ENCODE results near the gene ADCY9.
A peak's percentile ranks its signal among the peaks of the same experiment; 100 is the strongest.
"Not testable (repeated sequence)": the region's sequence is repeated elsewhere in the genome, so short reads cannot be mapped to it uniquely, and the experiment has no call there.

ADCY9 gene

GRCh38 chr16:4116325-4117249 is at the start of gene ADCY9:
Gene ADCY9, minus strand, starts transcription at chr16:4116442. Its CDS starts 1,000 bp downstream, at chr16:4115442.
- peak; percentile 44 to 49 for DNase-seq (ENCODE audit: low read depth in 2 of 2)

- DNase-seq (ENCODE audit: low read depth in 2 of 2) = no peak
These were observed 44.6 kb upstream of the ADCY9 start for GRCh38 chr16:4160658-4161430.

GRCh38 chr16:4159726-4160125 is 43.5 kb upstream of the ADCY9 start:
- DNase-seq (ENCODE audit: low read depth in 2 of 2) = no peak

GRCh38 chr16:4158143-4159093 is 42.2 kb upstream of the ADCY9 start:
- DNase-seq (ENCODE audit: low read depth in 2 of 2) = no peak

GRCh38 chr16:4157376-4157825 is 41.2 kb upstream of the ADCY9 start:
- DNase-seq (ENCODE audit: low read depth in 2 of 2) = no peak

GRCh38 chr16:4156503-4156902 is 40.3 kb upstream of the ADCY9 start:
- DNase-seq (ENCODE audit: low read depth in 2 of 2) = not testable (repeated sequence)

GRCh38 chr16:4153364-4153763 is 37.1 kb upstream of the ADCY9 start:
- DNase-seq (ENCODE audit: low read depth in 2 of 2) = not testable (repeated sequence)

- DNase-seq (ENCODE audit: low read depth in 2 of 2) = no peak
These were observed 36.0 kb upstream of the ADCY9 start for GRCh38 chr16:4152267-4152666.

- no peak for DNase-seq (ENCODE audit: low read depth in 2 of 2)
These were observed 31.0 kb upstream of the ADCY9 start for GRCh38 chr16:4147236-4147635.

GRCh38 chr16:4142268-4142667 is 26.0 kb upstream of the ADCY9 start:
- peak in 1 of 2 donors; percentile 25 for DNase-seq (ENCODE audit: low read depth in 2 of 2)

GRCh38 chr16:4141604-4142003 is 25.4 kb upstream of the ADCY9 start:
- no peak for DNase-seq (ENCODE audit: low read depth in 2 of 2)

GRCh38 chr16:4140652-4141051 is 24.4 kb upstream of the ADCY9 start:
- no peak for DNase-seq (ENCODE audit: low read depth in 2 of 2)

- no peak for DNase-seq (ENCODE audit: low read depth in 2 of 2)
These were observed 23.7 kb upstream of the ADCY9 start for GRCh38 chr16:4139968-4140367.

GRCh38 chr16:4138713-4139112 is 22.5 kb upstream of the ADCY9 start:
- DNase-seq (ENCODE audit: low read depth in 2 of 2) = no peak

- no peak for DNase-seq (ENCODE audit: low read depth in 2 of 2)
These were observed 21.2 kb upstream of the ADCY9 start for GRCh38 chr16:4137438-4137837.

GRCh38 chr16:4136229-4136813 is 20.1 kb upstream of the ADCY9 start:
- DNase-seq (ENCODE audit: low read depth in 2 of 2) = no peak

- DNase-seq (ENCODE audit: low read depth in 2 of 2) = no peak
These were observed 19.3 kb upstream of the ADCY9 start for GRCh38 chr16:4135537-4135936.

- no peak for DNase-seq (ENCODE audit: low read depth in 2 of 2)
These were observed 17.7 kb upstream of the ADCY9 start for GRCh38 chr16:4133897-4134372.

GRCh38 chr16:4131621-4132020 is 15.4 kb upstream of the ADCY9 start:
- DNase-seq (ENCODE audit: low read depth in 2 of 2) = no peak

- DNase-seq (ENCODE audit: low read depth in 2 of 2) = no peak
These were observed 8.5 kb upstream of the ADCY9 start for GRCh38 chr16:4124535-4125294.
